Hippocampal formation (tissue), 2 donors: ENCODE data around the gene RBM39.

Experiments used
- DNase-seq, 2 donors: peaks; one replicate each; lab custom pipeline; 2025; lab: John Stamatoyannopoulos, UW

Gene RBM39

GRCh38 chr20:35674921-35675320, 67.1 kb downstream of the RBM39 start:
- DNase-seq = no peak

DNA sequence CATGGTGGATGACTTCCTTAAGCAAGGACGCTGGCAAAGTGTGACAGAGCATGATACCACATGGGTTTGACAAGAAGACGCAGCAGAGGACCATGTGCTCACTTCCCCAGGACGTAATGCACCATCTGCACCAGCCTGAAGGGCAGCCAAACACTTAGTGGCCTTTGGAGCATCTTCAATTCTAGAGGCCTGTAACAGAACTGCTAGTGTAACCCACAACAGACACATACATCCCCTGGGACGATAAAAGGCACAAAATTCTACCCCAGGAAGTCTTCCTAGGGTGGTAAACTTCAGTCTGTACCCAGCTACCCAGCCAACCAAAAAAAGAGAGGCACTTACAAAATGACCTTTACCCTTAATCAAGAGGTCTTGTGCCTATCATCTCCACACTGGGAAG, 68.2 kb downstream of the RBM39 start:
- no peak for DNase-seq

- DNase-seq = no peak
Measured at GRCh38 chr20:35669681-35670080, 72.4 kb downstream of the RBM39 start.

DNA sequence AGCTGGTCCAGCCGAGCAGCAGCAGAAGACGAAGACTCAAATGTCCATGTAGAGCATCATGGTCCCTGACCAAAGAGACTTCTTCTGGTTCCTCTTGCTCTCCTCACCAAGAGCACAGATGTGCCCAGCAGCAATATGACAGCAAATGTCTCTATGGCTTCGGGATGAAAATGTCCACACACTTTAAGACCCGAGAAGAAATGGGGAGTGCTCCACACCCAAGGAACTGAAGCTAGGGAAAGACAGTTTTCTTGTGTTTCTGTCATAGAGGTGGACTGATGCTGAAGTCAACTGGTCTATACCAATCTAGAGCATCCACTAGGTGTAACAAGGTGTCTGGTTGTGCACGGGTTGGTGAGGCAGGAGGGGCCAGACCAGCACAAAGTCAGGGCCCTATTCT, 72.8 kb downstream of the RBM39 start:
- DNase-seq = no peak

DNA sequence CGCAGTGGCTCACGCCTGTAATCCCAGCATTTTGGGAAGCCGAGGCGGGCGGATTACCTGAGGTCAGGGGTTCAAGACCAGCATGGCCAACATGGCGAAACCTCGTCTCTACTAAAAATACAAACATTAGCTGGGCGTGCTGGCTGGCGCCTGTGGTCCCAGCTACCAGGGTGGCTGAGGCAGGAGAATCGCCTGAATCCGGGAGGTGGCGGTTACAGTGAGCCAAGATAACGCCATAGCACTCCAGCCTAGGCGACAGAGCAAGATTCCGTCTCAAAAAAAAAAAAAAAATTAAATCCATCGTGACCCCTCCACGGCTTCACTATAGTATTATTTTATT, 76.1 kb downstream of the RBM39 start:
- DNase-seq = no peak

- peak; percentile 92 to 94 for DNase-seq
Measured at GRCh38 chr20:35664466-35665206, 77.4 kb downstream of the RBM39 start, which contains the start of the genes CPNE1 and RBM12. Gene CPNE1, minus strand, starts transcription at chr20:35664900. Its CDS starts 31,977 bp downstream, at chr20:35632923. Gene RBM12, minus strand, starts transcription at chr20:35664900. Its CDS starts 9,578 bp downstream, at chr20:35655322.

DNA sequence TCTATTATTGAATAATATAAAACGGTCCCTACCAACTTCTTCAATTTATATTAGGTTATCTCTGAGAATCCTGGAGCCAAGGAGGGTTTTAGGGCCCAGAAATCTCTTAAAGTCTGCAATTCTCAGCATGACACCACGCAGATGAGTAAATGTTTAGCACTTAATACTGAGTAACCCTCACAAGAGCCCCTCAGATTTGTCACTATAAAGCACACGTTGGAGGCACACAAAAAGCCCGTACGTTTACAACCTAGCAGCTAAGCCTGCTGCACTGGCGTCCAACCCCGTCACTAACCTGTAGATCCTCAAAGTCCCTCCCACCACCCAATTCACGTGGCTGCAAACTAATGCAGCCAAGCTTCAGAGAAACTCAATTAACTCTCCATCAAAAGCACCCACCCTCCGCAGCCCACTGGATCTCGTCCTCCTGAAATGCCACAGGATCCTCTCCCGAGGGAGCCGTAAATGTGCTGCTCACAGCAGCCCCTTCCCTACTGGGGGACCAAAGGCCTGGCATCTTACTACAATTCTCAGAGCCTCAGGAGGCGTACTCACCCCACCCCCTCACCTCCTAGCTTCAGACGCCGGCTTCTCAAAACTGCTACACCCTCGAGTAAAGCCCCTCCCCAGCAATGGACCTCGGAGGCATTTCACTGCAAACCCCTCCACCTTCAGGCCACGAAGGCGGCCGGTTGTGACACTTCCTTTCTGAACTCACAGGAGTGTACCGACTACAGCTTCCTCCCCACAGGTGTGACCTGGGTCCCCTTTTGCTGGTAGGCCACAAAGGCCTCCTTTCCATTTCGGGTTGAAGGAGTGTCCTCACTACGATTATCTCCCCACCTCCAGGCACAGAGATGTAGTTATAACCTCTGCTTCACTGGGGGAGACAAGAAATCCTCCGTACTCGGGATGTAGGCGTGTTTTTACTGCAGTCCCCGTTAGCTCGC, 78.3 kb downstream of the RBM39 start:
- DNase-seq = no peak

- DNase-seq = no peak
Measured at GRCh38 chr20:35662551-35662950, 79.5 kb downstream of the RBM39 start.

DNA sequence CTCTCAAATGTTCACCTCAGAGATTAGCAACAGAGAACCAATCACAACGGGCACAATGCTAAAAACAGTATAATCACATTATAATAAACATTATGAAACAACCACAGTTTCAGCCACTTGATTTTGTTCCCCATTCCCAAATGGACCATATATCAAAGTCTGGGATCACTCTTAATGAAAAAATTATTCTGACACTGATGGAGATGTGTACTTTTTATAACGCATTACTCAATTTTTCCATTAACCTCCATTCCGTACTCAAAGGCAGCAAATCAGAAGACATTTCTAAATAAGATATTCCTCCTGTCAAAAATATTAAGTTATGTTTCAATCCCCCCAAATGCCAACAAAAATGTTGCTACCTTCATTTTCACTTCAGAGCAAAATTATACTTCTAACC, 80.2 kb downstream of the RBM39 start:
- no peak for DNase-seq

DNA sequence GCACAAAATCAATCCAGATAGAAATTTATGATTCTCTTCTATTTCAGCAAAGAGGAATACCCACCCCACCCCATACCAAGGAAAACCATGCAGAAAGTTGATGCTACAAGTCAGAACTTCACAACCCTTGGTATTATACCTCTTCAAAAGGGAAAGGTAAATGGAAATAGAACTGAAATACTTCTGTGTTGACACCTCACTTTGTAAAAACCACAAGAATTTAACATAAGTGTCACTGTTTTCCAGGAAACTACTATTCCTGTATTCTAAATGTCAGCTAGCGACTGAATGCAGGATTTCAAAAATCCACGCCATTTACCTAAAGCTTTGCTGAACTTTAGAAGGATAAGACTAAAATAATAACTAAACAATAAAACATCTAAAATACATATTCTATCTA, 81.0 kb downstream of the RBM39 start:
- DNase-seq = no peak

- no peak for DNase-seq
Measured at GRCh38 chr20:35660122-35660937, 81.7 kb downstream of the RBM39 start.

DNA sequence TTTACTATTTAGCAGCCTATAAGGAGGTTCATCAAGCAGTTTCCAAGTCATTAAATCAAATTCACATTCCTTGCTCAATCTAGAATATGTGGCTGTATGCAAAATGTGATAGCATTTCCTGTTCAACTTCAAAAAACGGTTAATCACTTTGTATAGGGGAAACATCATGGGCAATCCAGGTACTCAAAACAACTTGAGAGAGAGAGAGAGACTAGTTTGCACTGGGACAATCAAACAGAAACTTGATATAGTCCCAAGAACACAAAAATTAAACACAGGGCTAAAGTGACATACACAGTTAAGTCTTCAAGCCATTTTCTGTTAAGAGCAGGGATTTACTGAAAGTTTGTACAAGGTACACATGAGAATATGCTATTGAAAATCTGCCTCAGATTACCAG, 84.8 kb downstream of the RBM39 start:
- no peak for DNase-seq

DNA sequence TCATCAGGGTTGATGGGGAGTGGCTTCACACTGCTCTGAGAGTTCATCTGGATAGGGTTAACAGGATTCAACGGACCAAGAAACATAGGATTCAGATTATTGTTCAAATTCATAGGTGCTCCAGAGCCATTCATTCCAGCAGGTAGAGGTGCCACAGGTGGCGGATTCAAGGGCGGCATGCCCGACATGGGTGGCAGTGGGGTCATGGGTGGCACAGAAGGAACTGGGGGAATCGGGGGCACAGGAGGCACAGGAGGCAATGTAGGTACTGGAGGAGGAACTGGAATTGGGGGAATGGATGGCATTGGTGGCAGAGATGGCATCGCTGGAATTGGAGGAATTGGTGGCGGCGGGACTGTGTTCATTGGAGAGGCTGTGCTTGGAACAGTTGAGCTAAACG, 87.6 kb downstream of the RBM39 start:
- no peak for DNase-seq

- DNase-seq = no peak
Measured at GRCh38 chr20:35653893-35654292, 88.2 kb downstream of the RBM39 start.
